GM23338 (cell line): ENCODE results near the gene SUOX. TPM values are rescaled to one million over a fixed set of nuclear protein-coding genes. Genes with fewer than 3 reads are reported as not detected.

ENCODE experiments used
- ATAC-seq: fragments of 200-7000 bp; cut with Tn5 transposase; 3 replicates; pipeline ENCODE4 v1.9.1; 2020
- DNase-seq: peaks from one replicate; pipeline ENCODE4 v3.0.0-alpha.2; 2015; ENCODE audit warnings: low spot score
- H2AFZ ChIP-seq: fragments of 200-600 bp; sonication (generic); 2 replicates; pipeline ENCODE4 v1.8.0; 2016; ENCODE audit warnings: antibody characterized with exemption, mild to moderate bottlenecking, moderate library complexity
- H3F3A ChIP-seq: fragments of 200-600 bp; sonication (generic); replicated peaks from 2 replicates; pipeline ENCODE4 v1.8.0; 2017; ENCODE audit warnings: antibody characterized with exemption, mixed run types, low read depth
- H3K27ac ChIP-seq: fragments of 200-600 bp; sonication (generic); 2 replicates; pipeline ENCODE4 v1.6.1; 2016; ENCODE audit warnings: low read depth
- H3K27me3 ChIP-seq: fragments of 200-600 bp; sonication (generic); 2 replicates; pipeline ENCODE4 v1.8.0; 2016; ENCODE audit warnings: mild to moderate bottlenecking, mixed run types, moderate library complexity; ENCODE audit not compliant: insufficient read depth
- H3K36me3 ChIP-seq: fragments of 200-600 bp; sonication (generic); 2 replicates; pipeline ENCODE4 v1.8.0; 2016; ENCODE audit warnings: mild to moderate bottlenecking; ENCODE audit not compliant: insufficient read depth
- H3K4me1 ChIP-seq: fragments of 200-600 bp; sonication (generic); 2 replicates; pipeline ENCODE4 v1.8.0; 2016; ENCODE audit warnings: mild to moderate bottlenecking, moderate library complexity; ENCODE audit not compliant: insufficient read depth
- H3K4me2 ChIP-seq: fragments of 200-600 bp; sonication (generic); 2 replicates; pipeline ENCODE4 v1.7.1; 2017; ENCODE audit warnings: mixed run types
- H3K4me3 ChIP-seq: fragments of 200-600 bp; sonication (generic); 2 replicates; pipeline ENCODE4 v1.6.1; 2016; ENCODE audit warnings: mixed run types
- H3K79me2 ChIP-seq: fragments of 200-600 bp; sonication (generic); replicated peaks from 2 replicates; pipeline ENCODE4 v1.8.0; 2017; ENCODE audit warnings: mild to moderate bottlenecking; ENCODE audit not compliant: insufficient read depth
- H3K9me2 ChIP-seq: fragments of 200-600 bp; sonication (generic); 2 replicates; pipeline ENCODE4 v1.8.0; 2017; ENCODE audit not compliant: insufficient read depth
- H4K20me1 ChIP-seq: fragments of 200-600 bp; sonication (generic); replicated peaks from 2 replicates; pipeline ENCODE4 v1.8.0; 2017; ENCODE audit warnings: mild to moderate bottlenecking; ENCODE audit not compliant: insufficient read depth
- H3K27ac Mint-ChIP-seq: 2 replicates; pipeline ENCODE4 v1.8.0; 2020; ENCODE audit warnings: inconsistent platforms, mild to moderate bottlenecking, moderate library complexity, mixed read lengths
- H3K27me3 Mint-ChIP-seq: 3 replicates; pipeline ENCODE4 v1.8.0; 2022; ENCODE audit warnings: low read depth, mild to moderate bottlenecking, moderate library complexity, mixed read lengths, inconsistent platforms; ENCODE audit not compliant: insufficient read depth, poor library complexity
- H3K36me3 Mint-ChIP-seq: 3 replicates; pipeline ENCODE4 v1.8.0; 2021; ENCODE audit warnings: low read depth, mild to moderate bottlenecking, inconsistent platforms, moderate library complexity, mixed read lengths
- H3K4me1 Mint-ChIP-seq: 3 replicates; pipeline ENCODE4 v1.8.0; 2020; ENCODE audit warnings: mild to moderate bottlenecking, inconsistent platforms, mixed read lengths
- H3K4me3 Mint-ChIP-seq: 3 replicates; pipeline ENCODE4 v1.8.0; 2021; ENCODE audit warnings: moderate library complexity, mild to moderate bottlenecking, inconsistent platforms, mixed read lengths
- H3K9me3 Mint-ChIP-seq: 3 replicates; pipeline ENCODE4 v1.8.0; 2020; ENCODE audit warnings: moderate library complexity, mild to moderate bottlenecking, inconsistent platforms, mixed read lengths
- CREB1 ChIP-seq: fragments of 250-450 bp; sonication (Bioruptor Pico); IDR thresholded peaks from 2 replicates; pipeline ENCODE4 v1.5.0; 2020; ENCODE audit warnings: low read depth, mild to moderate bottlenecking, moderate library complexity
- JUNB ChIP-seq: IDR thresholded peaks from one replicate; pipeline ENCODE4 v1.6.1; 2016; ENCODE audit warnings: antibody characterized with exemption; ENCODE audit not compliant: unreplicated experiment
- ZNF331 ChIP-seq: fragments of 250-450 bp; sonication (Bioruptor Pico); IDR thresholded peaks from 2 replicates; pipeline ENCODE4 v1.5.0; 2020; ENCODE audit warnings: low read depth, mild to moderate bottlenecking, moderate library complexity
- polyA plus RNA-seq: library from polyadenylated mRNA; unstranded; fragments of >200 nt; fragmentation: Nextera tagmentation; extraction: Ambion mirVana; gene quantifications from 2 replicates; pipeline ENCODE4 v1.2.1, GENCODE V29; 2016
- total RNA-seq: library from RNA; depleted of rRNA; stranded (reverse); fragments of >200 nt; shearing (Covaris generic); gene quantifications from 2 replicates; pipeline ENCODE4 v1.2.3, GENCODE V29; 2014
- TF ChIP-seq, protein P1 (sequence below): IDR thresholded peaks from 2 replicates; pipeline ENCODE4 v1.6.1; 2016; ENCODE audit warnings: antibody characterized with exemption
- TF ChIP-seq, protein P2 (sequence below), 2 experiments: fragments of 200-600 bp in 1 of 2; sonication (generic) in 1 of 2; conservative IDR thresholded peaks; 2 replicates each; pipeline versions ENCODE4 v1.5.1 to v1.6.1; 2016 to 2017; ENCODE audit warnings: antibody characterized with exemption in 2 of 2, low read depth in 2 of 2, mild to moderate bottlenecking in 2 of 2, moderate library complexity in 1 of 2
- TF ChIP-seq, protein P3 (sequence below): fragments of 250-450 bp; sonication (Bioruptor Pico); IDR thresholded peaks from 2 replicates; pipeline ENCODE4 v1.5.0; 2020; ENCODE audit warnings: mild to moderate bottlenecking, moderate library complexity

Gene SUOX
- total and polyA plus RNA-seq, 2 experiments from 2014 or later: 14.0 to 27.5 TPM

DNA sequence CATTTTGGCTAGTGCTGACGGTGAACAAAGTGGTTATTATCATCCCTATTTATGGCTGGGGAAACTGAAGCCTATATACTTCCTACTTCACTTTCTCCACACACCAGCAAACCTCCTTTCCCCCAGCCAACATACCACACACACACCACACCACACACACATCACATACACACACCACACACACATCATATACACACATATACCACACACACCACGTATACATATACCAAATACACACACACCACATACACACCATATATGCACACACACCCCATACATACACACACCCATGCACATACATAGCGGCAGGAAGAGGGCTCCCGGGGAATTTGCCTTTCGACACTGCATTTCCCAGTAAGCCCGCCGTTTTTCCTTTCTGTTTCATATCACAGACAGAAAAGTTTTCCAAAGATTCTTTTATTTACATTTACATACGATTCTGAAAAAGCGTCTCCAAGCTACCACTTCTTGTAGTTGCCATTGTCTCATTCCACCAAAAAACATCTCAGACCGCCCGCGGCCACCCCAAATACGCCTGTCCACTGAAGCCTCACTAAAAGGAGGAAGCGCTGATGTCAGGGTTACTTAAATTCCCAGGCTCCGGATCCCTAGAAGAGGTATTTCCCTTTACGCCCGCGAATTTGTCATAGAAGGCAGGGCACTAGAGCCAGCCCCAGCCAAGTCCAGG, 24.0 kb upstream of the SUOX start:
- Mint-ChIP-seq H3K27me3 (peaks cover 1% of the 10 kb centered on the region), H3K36me3 (peaks cover 29% of the 10 kb centered on the region), H3K4me1 (peaks cover 10% of the 10 kb centered on the region), H3K9me3 (no peaks in the 10 kb centered on the region), H3K27ac (no peak overlapping the region), H3K4me3 (no peak overlapping the region)
- Histone ChIP-seq H4K20me1 (peaks cover 6% of the 10 kb centered on the region; the same call in 1 of the 2 replicates), H3K4me1 (peaks cover 8% of the 10 kb centered on the region), H3K9me2 (no peaks in the 10 kb centered on the region), H3F3A (no peaks in the 10 kb centered on the region; the same call in 1 of the 2 replicates), H3K4me2 (peak overlapping the region; percentile 69), H2AFZ (no peak overlapping the region), H3K79me2 (peaks cover 44% of the 10 kb centered on the region), H3K27me3 (no peaks in the 10 kb centered on the region), H3K36me3 (0 out of 2 replicates have a peak, but pooled peaks cover 8% of the 10 kb centered on the region), H3K27ac (peak overlapping the region; percentile 82), H3K4me3 (peak overlapping the region; percentile 47)
- TF ChIP-seq CREB1 (no peak), JUNB (no peak), ZNF331 (CRISPR knock-in tag) (no peak)
- TF ChIP-seq, protein P1, sequence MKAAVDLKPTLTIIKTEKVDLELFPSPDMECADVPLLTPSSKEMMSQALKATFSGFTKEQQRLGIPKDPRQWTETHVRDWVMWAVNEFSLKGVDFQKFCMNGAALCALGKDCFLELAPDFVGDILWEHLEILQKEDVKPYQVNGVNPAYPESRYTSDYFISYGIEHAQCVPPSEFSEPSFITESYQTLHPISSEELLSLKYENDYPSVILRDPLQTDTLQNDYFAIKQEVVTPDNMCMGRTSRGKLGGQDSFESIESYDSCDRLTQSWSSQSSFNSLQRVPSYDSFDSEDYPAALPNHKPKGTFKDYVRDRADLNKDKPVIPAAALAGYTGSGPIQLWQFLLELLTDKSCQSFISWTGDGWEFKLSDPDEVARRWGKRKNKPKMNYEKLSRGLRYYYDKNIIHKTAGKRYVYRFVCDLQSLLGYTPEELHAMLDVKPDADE: no peak
- TF ChIP-seq, protein P2, sequence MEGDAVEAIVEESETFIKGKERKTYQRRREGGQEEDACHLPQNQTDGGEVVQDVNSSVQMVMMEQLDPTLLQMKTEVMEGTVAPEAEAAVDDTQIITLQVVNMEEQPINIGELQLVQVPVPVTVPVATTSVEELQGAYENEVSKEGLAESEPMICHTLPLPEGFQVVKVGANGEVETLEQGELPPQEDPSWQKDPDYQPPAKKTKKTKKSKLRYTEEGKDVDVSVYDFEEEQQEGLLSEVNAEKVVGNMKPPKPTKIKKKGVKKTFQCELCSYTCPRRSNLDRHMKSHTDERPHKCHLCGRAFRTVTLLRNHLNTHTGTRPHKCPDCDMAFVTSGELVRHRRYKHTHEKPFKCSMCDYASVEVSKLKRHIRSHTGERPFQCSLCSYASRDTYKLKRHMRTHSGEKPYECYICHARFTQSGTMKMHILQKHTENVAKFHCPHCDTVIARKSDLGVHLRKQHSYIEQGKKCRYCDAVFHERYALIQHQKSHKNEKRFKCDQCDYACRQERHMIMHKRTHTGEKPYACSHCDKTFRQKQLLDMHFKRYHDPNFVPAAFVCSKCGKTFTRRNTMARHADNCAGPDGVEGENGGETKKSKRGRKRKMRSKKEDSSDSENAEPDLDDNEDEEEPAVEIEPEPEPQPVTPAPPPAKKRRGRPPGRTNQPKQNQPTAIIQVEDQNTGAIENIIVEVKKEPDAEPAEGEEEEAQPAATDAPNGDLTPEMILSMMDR (conservative IDR thresholded peaks at IDR 0.05; ENCODE audit: low read depth in 2 of 2): no peak
- ATAC-seq (no peak), DNase-seq (no peak)

DNA sequence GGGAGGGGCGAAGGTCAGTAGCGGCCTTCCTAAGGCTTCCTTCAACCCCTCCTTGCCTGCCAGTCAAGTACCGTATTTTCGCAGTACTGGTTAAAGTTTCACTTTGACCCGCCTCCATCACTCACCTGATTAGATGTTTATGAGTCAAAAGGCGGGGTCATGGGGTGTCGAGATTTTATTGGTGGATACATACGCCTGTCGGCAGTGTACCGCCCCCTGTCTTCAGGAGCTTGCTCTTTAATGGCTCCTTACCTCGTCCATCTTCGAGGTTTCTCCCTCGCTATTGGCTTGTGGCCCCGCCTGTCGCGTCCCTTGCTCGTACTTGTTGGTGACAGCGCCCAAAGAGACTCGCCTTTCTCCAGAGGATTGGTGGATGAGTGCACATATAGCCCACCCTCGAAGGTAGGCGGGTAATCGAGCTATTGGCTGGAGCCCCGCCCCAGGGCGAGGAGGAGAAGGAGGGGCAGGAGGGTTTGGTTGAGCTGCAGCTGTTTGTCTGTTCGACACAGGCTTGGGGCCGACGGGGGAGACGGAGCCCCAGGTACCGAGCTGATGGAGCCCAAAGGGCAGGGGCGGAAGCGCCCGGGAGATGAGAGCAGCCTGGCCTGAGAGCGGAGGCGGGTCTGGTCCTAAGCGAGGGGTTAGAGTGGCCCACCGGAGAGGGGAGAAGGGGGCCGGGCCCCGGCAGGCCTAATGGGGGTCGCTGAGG, 23.3 kb upstream of the SUOX start, which contains the start of gene RAB5B:
TSS of gene RAB5B (plus strand) at position 480 of the 709 bp plus-strand sequence. CDS start 12,883 bp downstream, outside the sequence.
- Histone ChIP-seq H3F3A (no peaks in the 10 kb centered on the region; the same call in 1 of the 2 replicates), H3K36me3 (0 out of 2 replicates have a peak, but pooled peaks cover 2% of the 10 kb centered on the region), H3K4me2 (peak within 1 kb of the TSS; percentile 79), H4K20me1 (peaks cover 11% of the 10 kb centered on the region), H2AFZ (peak within 1 kb of the TSS; percentile 1), H3K27me3 (no peaks in the 10 kb centered on the region), H3K4me3 (peak within 1 kb of the TSS; percentile 62), H3K4me1 (peaks cover 8% of the 10 kb centered on the region), H3K79me2 (peaks cover 43% of the 10 kb centered on the region), H3K9me2 (no peaks in the 10 kb centered on the region), H3K27ac (peak within 1 kb of the TSS; percentile 82)
- H3K27ac Mint-ChIP-seq: no peak within 1 kb of the TSS
- H3K27me3 Mint-ChIP-seq: peaks cover 1% of the 10 kb centered on the region
- peak; percentile 100 for DNase-seq
- H3K4me3 Mint-ChIP-seq: no peak within 1 kb of the TSS
- peaks cover 8% of the 10 kb centered on the region for H3K4me1 Mint-ChIP-seq
- ATAC-seq: peak; percentile 94
- peaks cover 28% of the 10 kb centered on the region for H3K36me3 Mint-ChIP-seq
- no peaks in the 10 kb centered on the region for H3K9me3 Mint-ChIP-seq
- TF ChIP-seq, protein P3, sequence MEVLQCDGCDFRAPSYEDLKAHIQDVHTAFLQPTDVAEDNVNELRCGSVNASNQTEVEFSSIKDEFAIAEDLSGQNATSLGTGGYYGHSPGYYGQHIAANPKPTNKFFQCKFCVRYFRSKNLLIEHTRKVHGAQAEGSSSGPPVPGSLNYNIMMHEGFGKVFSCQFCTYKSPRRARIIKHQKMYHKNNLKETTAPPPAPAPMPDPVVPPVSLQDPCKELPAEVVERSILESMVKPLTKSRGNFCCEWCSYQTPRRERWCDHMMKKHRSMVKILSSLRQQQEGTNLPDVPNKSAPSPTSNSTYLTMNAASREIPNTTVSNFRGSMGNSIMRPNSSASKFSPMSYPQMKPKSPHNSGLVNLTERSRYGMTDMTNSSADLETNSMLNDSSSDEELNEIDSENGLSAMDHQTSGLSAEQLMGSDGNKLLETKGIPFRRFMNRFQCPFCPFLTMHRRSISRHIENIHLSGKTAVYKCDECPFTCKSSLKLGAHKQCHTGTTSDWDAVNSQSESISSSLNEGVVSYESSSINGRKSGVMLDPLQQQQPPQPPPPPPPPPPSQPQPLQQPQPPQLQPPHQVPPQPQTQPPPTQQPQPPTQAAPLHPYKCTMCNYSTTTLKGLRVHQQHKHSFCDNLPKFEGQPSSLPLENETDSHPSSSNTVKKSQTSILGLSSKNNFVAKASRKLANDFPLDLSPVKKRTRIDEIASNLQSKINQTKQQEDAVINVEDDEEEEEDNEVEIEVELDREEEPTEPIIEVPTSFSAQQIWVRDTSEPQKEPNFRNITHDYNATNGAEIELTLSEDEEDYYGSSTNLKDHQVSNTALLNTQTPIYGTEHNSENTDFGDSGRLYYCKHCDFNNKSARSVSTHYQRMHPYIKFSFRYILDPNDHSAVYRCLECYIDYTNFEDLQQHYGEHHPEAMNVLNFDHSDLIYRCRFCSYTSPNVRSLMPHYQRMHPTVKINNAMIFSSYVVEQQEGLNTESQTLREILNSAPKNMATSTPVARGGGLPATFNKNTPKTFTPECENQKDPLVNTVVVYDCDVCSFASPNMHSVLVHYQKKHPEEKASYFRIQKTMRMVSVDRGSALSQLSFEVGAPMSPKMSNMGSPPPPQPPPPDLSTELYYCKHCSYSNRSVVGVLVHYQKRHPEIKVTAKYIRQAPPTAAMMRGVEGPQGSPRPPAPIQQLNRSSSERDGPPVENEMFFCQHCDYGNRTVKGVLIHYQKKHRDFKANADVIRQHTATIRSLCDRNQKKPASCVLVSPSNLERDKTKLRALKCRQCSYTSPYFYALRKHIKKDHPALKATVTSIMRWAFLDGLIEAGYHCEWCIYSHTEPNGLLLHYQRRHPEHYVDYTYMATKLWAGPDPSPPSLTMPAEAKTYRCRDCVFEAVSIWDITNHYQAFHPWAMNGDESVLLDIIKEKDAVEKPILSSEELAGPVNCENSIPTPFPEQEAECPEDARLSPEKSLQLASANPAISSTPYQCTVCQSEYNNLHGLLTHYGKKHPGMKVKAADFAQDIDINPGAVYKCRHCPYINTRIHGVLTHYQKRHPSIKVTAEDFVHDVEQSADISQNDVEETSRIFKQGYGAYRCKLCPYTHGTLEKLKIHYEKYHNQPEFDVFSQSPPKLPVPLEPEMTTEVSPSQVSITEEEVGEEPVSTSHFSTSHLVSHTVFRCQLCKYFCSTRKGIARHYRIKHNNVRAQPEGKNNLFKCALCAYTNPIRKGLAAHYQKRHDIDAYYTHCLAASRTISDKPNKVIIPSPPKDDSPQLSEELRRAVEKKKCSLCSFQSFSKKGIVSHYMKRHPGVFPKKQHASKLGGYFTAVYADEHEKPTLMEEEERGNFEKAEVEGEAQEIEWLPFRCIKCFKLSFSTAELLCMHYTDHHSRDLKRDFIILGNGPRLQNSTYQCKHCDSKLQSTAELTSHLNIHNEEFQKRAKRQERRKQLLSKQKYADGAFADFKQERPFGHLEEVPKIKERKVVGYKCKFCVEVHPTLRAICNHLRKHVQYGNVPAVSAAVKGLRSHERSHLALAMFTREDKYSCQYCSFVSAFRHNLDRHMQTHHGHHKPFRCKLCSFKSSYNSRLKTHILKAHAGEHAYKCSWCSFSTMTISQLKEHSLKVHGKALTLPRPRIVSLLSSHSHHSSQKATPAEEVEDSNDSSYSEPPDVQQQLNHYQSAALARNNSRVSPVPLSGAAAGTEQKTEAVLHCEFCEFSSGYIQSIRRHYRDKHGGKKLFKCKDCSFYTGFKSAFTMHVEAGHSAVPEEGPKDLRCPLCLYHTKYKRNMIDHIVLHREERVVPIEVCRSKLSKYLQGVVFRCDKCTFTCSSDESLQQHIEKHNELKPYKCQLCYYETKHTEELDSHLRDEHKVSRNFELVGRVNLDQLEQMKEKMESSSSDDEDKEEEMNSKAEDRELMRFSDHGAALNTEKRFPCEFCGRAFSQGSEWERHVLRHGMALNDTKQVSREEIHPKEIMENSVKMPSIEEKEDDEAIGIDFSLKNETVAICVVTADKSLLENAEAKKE: no peak
- TF ChIP-seq, protein P1: no peak
- TF ChIP-seq ZNF331 (CRISPR knock-in tag): no peak
